ENCODE data around the gene SGK1. TPM values are rescaled to one million over a fixed set of nuclear protein-coding genes. Genes with fewer than 3 reads are reported as not detected.

Gene SGK1
- total and polyA plus RNA-seq, 4 donors = 68.9 to 299 (median 148) TPM

DNA sequence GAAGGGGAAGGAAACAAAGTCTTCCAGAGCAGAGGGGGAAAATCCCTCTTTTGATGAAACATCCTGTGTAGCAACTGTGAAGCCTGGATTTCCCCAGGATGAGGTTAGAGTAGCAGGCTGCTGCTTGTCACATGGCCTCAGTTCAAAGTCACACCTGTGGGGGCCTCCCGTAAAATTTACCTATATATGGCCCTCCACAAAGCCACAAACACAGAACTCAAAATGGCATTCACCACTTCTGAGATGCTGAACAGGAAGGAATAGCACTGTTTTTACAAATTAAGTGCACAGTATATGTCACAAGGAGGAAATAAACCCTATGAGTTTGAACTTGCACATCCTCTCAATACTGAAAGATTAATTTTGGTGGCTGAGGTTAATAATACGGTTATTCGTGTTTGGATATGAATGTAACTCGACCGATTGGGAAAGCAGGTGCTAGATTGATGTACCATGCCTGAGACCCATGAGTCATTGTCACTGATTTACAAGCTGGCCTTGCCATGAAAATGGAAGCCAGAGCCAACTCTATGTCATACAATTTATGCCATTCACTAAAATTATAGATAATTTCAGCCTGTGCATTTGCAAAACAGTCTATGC, 70.6 kb downstream of the SGK1 start:
- 61 to 72% methylated on average over 5 of the region's 5 CpGs for WGBS, 2 donors
- peaks cover 0 to 2% (median 0%) of the 10 kb centered on the region in 5 donors for H3K4me1 ChIP-seq (ENCODE audit: control insufficient read depth in 5 of 5, insufficient read depth in 5 of 5, low read length in 5 of 5)
- no peaks in the 10 kb centered on the region for H3K9me3 ChIP-seq (ENCODE audit: control insufficient read depth in 4 of 4, insufficient read depth in 3 of 4, low read length in 3 of 4)
- H3K4me3 ChIP-seq = no peak overlapping the region
- DNase-seq (no peak), ATAC-seq (ENCODE audit: insufficient read depth, low FRiP score) (no peak)
- no peak overlapping the region for H3K27ac ChIP-seq (ENCODE audit: low read depth in 1 of 2, low read length in 1 of 2)
- TF ChIP-seq, protein P1, sequence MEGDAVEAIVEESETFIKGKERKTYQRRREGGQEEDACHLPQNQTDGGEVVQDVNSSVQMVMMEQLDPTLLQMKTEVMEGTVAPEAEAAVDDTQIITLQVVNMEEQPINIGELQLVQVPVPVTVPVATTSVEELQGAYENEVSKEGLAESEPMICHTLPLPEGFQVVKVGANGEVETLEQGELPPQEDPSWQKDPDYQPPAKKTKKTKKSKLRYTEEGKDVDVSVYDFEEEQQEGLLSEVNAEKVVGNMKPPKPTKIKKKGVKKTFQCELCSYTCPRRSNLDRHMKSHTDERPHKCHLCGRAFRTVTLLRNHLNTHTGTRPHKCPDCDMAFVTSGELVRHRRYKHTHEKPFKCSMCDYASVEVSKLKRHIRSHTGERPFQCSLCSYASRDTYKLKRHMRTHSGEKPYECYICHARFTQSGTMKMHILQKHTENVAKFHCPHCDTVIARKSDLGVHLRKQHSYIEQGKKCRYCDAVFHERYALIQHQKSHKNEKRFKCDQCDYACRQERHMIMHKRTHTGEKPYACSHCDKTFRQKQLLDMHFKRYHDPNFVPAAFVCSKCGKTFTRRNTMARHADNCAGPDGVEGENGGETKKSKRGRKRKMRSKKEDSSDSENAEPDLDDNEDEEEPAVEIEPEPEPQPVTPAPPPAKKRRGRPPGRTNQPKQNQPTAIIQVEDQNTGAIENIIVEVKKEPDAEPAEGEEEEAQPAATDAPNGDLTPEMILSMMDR (IDR thresholded peaks at IDR 0.05; ENCODE audit: control extremely low read depth, extremely low read depth) = no peak
- peaks cover 0 to 5% (median 0%) of the 10 kb centered on the region in 3 donors for H3K27me3 ChIP-seq (ENCODE audit: control insufficient read depth in 3 of 3, insufficient read depth in 3 of 3, low read length in 2 of 3)
- H3K36me3 ChIP-seq (ENCODE audit: control insufficient read depth in 4 of 4, insufficient read depth in 4 of 4, low read length in 4 of 4) = no peaks in the 10 kb centered on the region
- no peak overlapping the region for H3K9ac ChIP-seq (ENCODE audit: insufficient read depth in 1 of 2, low read length in 2 of 2)

DNA sequence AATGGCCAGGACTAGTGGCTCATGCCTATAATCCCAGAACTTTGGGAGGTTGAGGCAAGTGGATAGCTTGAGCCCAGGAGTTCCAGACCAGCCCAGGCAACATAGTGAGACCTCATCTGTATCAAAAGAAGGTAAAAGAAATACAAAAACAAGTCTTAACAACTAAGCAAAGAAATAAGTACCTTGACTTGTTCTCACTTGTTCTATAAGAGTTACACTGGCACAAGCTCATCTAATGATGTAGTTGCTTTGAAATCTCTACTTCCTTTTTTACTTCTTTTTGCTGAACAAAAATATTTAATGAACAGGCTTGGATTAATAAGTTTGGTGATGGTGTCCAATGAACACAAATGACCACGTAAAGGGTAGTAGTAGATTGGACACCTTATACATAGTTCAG, 72.2 kb downstream of the SGK1 start:
- Histone ChIP-seq H3K4me1 (ENCODE audit: control insufficient read depth in 5 of 5, insufficient read depth in 5 of 5, low read length in 5 of 5) (peaks cover 0 to 2% (median 0%) of the 10 kb centered on the region in 5 donors), H3K36me3 (ENCODE audit: control insufficient read depth in 4 of 4, insufficient read depth in 4 of 4, low read length in 4 of 4) (no peaks in the 10 kb centered on the region), H3K9me3 (ENCODE audit: control insufficient read depth in 4 of 4, insufficient read depth in 3 of 4, low read length in 3 of 4) (no peaks in the 10 kb centered on the region), H3K27me3 (ENCODE audit: control insufficient read depth in 3 of 3, insufficient read depth in 3 of 3, low read length in 2 of 3) (no peaks in the 10 kb centered on the region), H3K9ac (ENCODE audit: insufficient read depth in 1 of 2, low read length in 2 of 2) (no peak overlapping the region), H3K4me3 (no peak overlapping the region), H3K27ac (ENCODE audit: low read depth in 1 of 2, low read length in 1 of 2) (no peak overlapping the region)
- ATAC-seq (ENCODE audit: insufficient read depth, low FRiP score) (no peak), DNase-seq (no peak)
- TF ChIP-seq, protein P1 (IDR thresholded peaks at IDR 0.05; ENCODE audit: control extremely low read depth, extremely low read depth) = no peak
- 88 to 93% methylated on average over 1 of the region's 1 CpG for WGBS, 2 donors

DNA sequence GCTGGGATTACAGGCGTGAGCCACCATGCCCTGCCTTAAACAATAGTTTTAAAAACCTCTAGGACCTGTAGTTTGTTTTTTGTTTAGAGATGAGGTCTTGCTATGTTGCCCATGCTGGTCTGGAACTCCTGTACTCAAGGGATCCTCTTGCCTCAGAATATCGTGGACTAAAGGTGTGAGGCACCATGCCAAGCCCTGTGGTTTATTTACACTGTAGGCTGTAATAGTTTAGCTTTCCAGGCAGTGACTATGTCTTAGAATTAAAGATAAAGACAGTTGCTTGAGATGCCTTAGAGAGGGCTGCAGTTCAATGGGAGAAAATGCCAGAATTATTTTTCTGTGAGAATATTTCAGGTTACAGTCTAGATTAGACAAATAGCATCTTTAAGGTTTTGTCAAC, 72.9 kb downstream of the SGK1 start:
- Histone ChIP-seq H3K4me1 (ENCODE audit: control insufficient read depth in 5 of 5, insufficient read depth in 5 of 5, low read length in 5 of 5) (peaks cover 0 to 3% (median 0%) of the 10 kb centered on the region in 5 donors), H3K27ac (ENCODE audit: low read depth in 1 of 2, low read length in 1 of 2) (no peak overlapping the region)
- no peak for DNase-seq

More for the DNA sequence above, 72.9 kb downstream of the SGK1 start:
- 50 to 53% methylated on average over 2 of the region's 2 CpGs for WGBS, 2 donors
- TF ChIP-seq, protein P1 (IDR thresholded peaks at IDR 0.05; ENCODE audit: control extremely low read depth, extremely low read depth) = no peak
- no peak overlapping the region for H3K4me3 ChIP-seq
- ATAC-seq (ENCODE audit: insufficient read depth, low FRiP score) = no peak
- no peaks in the 10 kb centered on the region for H3K9me3 ChIP-seq (ENCODE audit: control insufficient read depth in 4 of 4, insufficient read depth in 3 of 4, low read length in 3 of 4)
- no peaks in the 10 kb centered on the region for H3K27me3 ChIP-seq (ENCODE audit: control insufficient read depth in 3 of 3, insufficient read depth in 3 of 3, low read length in 2 of 3)
- no peak overlapping the region for H3K9ac ChIP-seq (ENCODE audit: insufficient read depth in 1 of 2, low read length in 2 of 2)
- H3K36me3 ChIP-seq (ENCODE audit: control insufficient read depth in 4 of 4, insufficient read depth in 4 of 4, low read length in 4 of 4) = no peaks in the 10 kb centered on the region

Data from lung (tissue), 12 donors.